K562 (cell line): ENCODE data around the gene PDHA2.

ENCODE experiments used
- DPF2 ChIP-seq: fragments of 450-650 bp; IDR thresholded peaks from 2 replicates; pipeline ENCODE4 v1.6.1; 2016
- EGR1 ChIP-seq: fragments of 450-650 bp; conservative IDR thresholded peaks from 2 replicates; pipeline ENCODE4 v1.6.1; 2017; ENCODE audit warnings: mild to moderate bottlenecking
- EP300 ChIP-seq: IDR thresholded peaks from 2 replicates; pipeline ENCODE4 v1.6.1; 2012; ENCODE audit warnings: low read length, improper control_type of control experiment
- GTF2F1 ChIP-seq: IDR thresholded peaks from 2 replicates; pipeline ENCODE4 v1.6.1; 2011; ENCODE audit warnings: low read depth, low read length, improper control_type of control experiment
- IRF2 ChIP-seq: sonication (generic); formaldehyde crosslinking; IDR thresholded peaks from 2 replicates; pipeline ENCODE4 v1.8.1; 2022; ENCODE audit warnings: mild to moderate bottlenecking, missing genetic modification reagents
- PTRF ChIP-seq: fragments of 450-650 bp; IDR thresholded peaks from 2 replicates; pipeline ENCODE4 v1.6.1; 2016; ENCODE audit warnings: mild to moderate bottlenecking, missing genetic modification characterization, missing compliant biosample characterization
- ZBTB49 ChIP-seq: sonication (generic); formaldehyde crosslinking; IDR thresholded peaks from 2 replicates; pipeline ENCODE4 v1.8.0; 2022; ENCODE audit warnings: missing genetic modification reagents, mild to moderate bottlenecking, borderline replicate concordance
- ZNF133 ChIP-seq: fragments of 250-450 bp; sonication (Bioruptor Pico); IDR thresholded peaks from 2 replicates; pipeline ENCODE4 v1.4.0; 2020; ENCODE audit warnings: mild to moderate bottlenecking
- ZNF232 ChIP-seq: sonication (generic); formaldehyde crosslinking; IDR thresholded peaks from 2 replicates; pipeline ENCODE4 v1.8.0; 2022; ENCODE audit warnings: mild to moderate bottlenecking, missing genetic modification reagents
- ZNF280A ChIP-seq: fragments of 450-650 bp; IDR thresholded peaks from 2 replicates; pipeline ENCODE4 v1.6.1; 2018; ENCODE audit warnings: mild to moderate bottlenecking, low read depth; ENCODE audit not compliant: partially characterized antibody
- ZNF589 ChIP-seq: fragments of 200-800 bp; sonication (Bioruptor generic); IDR thresholded peaks from 2 replicates; pipeline ENCODE4 v1.6.1; 2016; ENCODE audit warnings: low read depth, missing genetic modification characterization, missing compliant biosample characterization
- TF ChIP-seq, protein P1 (sequence below), 3 experiments: fragments of 200-800 bp in 1 of 3; fragments of 250-450 bp in 1 of 3; fragments of 450-650 bp in 1 of 3; sonication (Bioruptor Pico) in 1 of 3; sonication (Bioruptor generic) in 1 of 3; formaldehyde crosslinking in 1 of 3; IDR thresholded peaks; 2 replicates each; pipeline versions ENCODE4 v1.6.1 to v1.8.0; 2016 to 2022; ENCODE audit warnings: mild to moderate bottlenecking in 2 of 3, missing genetic modification characterization in 2 of 3, missing compliant biosample characterization in 1 of 3, moderate library complexity in 1 of 3
- TF ChIP-seq, protein P2 (sequence below): fragments of 250-450 bp; sonication (Bioruptor Pico); IDR thresholded peaks from 2 replicates; pipeline ENCODE4 v1.9.0; 2021; ENCODE audit warnings: mild to moderate bottlenecking, inconsistent platforms

GRCh38 chr4:95835672-95836071 lies 4.2 kb upstream of the PDHA2 start:
- TF ChIP-seq DPF2 = no peak
- no peak for TF ChIP-seq ZNF280A
- no peak for TF ChIP-seq ZBTB49 (CRISPR knock-in tag)
- no peak for TF ChIP-seq EGR1
- TF ChIP-seq EP300 = no peak
- TF ChIP-seq, protein P1, sequence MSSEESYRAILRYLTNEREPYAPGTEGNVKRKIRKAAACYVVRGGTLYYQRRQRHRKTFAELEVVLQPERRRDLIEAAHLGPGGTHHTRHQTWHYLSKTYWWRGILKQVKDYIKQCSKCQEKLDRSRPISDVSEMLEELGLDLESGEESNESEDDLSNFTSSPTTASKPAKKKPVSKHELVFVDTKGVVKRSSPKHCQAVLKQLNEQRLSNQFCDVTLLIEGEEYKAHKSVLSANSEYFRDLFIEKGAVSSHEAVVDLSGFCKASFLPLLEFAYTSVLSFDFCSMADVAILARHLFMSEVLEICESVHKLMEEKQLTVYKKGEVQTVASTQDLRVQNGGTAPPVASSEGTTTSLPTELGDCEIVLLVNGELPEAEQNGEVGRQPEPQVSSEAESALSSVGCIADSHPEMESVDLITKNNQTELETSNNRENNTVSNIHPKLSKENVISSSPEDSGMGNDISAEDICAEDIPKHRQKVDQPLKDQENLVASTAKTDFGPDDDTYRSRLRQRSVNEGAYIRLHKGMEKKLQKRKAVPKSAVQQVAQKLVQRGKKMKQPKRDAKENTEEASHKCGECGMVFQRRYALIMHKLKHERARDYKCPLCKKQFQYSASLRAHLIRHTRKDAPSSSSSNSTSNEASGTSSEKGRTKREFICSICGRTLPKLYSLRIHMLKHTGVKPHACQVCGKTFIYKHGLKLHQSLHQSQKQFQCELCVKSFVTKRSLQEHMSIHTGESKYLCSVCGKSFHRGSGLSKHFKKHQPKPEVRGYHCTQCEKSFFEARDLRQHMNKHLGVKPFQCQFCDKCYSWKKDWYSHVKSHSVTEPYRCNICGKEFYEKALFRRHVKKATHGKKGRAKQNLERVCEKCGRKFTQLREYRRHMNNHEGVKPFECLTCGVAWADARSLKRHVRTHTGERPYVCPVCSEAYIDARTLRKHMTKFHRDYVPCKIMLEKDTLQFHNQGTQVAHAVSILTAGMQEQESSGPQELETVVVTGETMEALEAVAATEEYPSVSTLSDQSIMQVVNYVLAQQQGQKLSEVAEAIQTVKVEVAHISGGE (CRISPR knock-in tag; IDR thresholded peaks at IDR 0.05) = no peak
- no peak for TF ChIP-seq PTRF (tag)
- TF ChIP-seq, protein P2, sequence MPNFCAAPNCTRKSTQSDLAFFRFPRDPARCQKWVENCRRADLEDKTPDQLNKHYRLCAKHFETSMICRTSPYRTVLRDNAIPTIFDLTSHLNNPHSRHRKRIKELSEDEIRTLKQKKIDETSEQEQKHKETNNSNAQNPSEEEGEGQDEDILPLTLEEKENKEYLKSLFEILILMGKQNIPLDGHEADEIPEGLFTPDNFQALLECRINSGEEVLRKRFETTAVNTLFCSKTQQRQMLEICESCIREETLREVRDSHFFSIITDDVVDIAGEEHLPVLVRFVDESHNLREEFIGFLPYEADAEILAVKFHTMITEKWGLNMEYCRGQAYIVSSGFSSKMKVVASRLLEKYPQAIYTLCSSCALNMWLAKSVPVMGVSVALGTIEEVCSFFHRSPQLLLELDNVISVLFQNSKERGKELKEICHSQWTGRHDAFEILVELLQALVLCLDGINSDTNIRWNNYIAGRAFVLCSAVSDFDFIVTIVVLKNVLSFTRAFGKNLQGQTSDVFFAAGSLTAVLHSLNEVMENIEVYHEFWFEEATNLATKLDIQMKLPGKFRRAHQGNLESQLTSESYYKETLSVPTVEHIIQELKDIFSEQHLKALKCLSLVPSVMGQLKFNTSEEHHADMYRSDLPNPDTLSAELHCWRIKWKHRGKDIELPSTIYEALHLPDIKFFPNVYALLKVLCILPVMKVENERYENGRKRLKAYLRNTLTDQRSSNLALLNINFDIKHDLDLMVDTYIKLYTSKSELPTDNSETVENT = no peak
- TF ChIP-seq ZNF589 = no peak
- TF ChIP-seq ZNF232 = no peak
- TF ChIP-seq ZNF133 (CRISPR knock-in tag) = no peak
- no peak for TF ChIP-seq IRF2 (CRISPR knock-in tag)
- TF ChIP-seq GTF2F1 = no peak
